Testis (tissue), 2 donors: ENCODE data around the gene KIF4A.

Experiments used
- POLR2A ChIP-seq: fragments of 450-650 bp; IDR thresholded peaks from one replicate; pipeline ENCODE4 v1.6.1; 2017; ENCODE audit warnings: antibody characterized with exemption, mild to moderate bottlenecking, moderate library complexity
- TF ChIP-seq, protein P1 (sequence below), 3 experiments: fragments of 450-650 bp in 2 of 3; fragments of 200-600 bp in 1 of 3; sonication (generic) in 1 of 3; IDR thresholded peaks; one replicate each; pipeline ENCODE4 v1.5.1; 2016 to 2019; ENCODE audit warnings: antibody characterized with exemption in 3 of 3, mild to moderate bottlenecking in 2 of 3, moderate library complexity in 1 of 3

DNA sequence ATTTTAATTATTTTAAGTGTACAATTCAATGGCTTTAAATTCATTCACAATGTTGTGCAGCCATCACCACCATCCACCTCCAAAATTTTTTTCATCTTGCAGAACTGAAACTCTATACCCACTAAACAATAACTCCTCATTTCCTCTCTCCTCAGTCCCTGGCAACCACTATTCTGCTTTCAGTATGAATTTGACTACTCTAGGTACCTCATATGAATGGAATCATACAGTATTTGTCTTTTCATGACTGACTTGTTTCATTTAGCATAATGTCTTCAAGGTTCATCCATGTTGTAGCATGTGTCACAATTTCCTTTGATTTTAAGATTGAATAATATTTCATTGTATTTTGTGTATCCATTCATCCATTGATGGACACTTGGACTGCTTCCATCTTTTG lies 46.9 kb downstream of the KIF4A start:
- TF ChIP-seq, protein P1, sequence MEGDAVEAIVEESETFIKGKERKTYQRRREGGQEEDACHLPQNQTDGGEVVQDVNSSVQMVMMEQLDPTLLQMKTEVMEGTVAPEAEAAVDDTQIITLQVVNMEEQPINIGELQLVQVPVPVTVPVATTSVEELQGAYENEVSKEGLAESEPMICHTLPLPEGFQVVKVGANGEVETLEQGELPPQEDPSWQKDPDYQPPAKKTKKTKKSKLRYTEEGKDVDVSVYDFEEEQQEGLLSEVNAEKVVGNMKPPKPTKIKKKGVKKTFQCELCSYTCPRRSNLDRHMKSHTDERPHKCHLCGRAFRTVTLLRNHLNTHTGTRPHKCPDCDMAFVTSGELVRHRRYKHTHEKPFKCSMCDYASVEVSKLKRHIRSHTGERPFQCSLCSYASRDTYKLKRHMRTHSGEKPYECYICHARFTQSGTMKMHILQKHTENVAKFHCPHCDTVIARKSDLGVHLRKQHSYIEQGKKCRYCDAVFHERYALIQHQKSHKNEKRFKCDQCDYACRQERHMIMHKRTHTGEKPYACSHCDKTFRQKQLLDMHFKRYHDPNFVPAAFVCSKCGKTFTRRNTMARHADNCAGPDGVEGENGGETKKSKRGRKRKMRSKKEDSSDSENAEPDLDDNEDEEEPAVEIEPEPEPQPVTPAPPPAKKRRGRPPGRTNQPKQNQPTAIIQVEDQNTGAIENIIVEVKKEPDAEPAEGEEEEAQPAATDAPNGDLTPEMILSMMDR (IDR thresholded peaks at IDR 0.05): no peak
- TF ChIP-seq POLR2A: no peak
